SK-N-SH treated with all-trans-retinoic acid at 6 μM for 48 hours (cell line): Measurements from ENCODE around the gene ADARB2.

Experiments used
- ATAC-seq: fragments of 200-7000 bp; cut with Tn5 transposase; 3 replicates; pipeline ENCODE4 v1.9.1; 2020; ENCODE audit warnings: mild to moderate bottlenecking, moderate library complexity
- ARNTL ChIP-seq: fragments of 450-650 bp; formaldehyde crosslinking; IDR thresholded peaks from 2 replicates; pipeline ENCODE4 v1.5.0; 2020; ENCODE audit warnings: low read depth, mild to moderate bottlenecking, moderate library complexity, borderline replicate concordance
- BACH2 ChIP-seq: fragments of 250-450 bp; sonication (Bioruptor Pico); IDR thresholded peaks from 2 replicates; pipeline ENCODE4 v1.9.0; 2021; ENCODE audit warnings: mild to moderate bottlenecking, borderline replicate concordance
- CSDC2 ChIP-seq: fragments of 250-450 bp; sonication (Bioruptor Pico); IDR thresholded peaks from 2 replicates; pipeline ENCODE4 v1.5.0; 2020; ENCODE audit warnings: mild to moderate bottlenecking, moderate library complexity
- CSRNP3 ChIP-seq: fragments of 250-450 bp; sonication (Bioruptor Pico); IDR thresholded peaks from 2 replicates; pipeline ENCODE4 v1.5.1; 2021; ENCODE audit warnings: mild to moderate bottlenecking, moderate library complexity
- ESRRG ChIP-seq: fragments of 250-450 bp; sonication (Bioruptor Pico); IDR thresholded peaks from 2 replicates; pipeline ENCODE4 v1.6.1; 2021; ENCODE audit warnings: mild to moderate bottlenecking
- GLIS3 ChIP-seq: fragments of 250-450 bp; sonication (Bioruptor Pico); IDR thresholded peaks from 2 replicates; pipeline ENCODE4 v1.5.0; 2020; ENCODE audit warnings: mild to moderate bottlenecking, moderate library complexity
- PATZ1 ChIP-seq: fragments of 250-450 bp; sonication (Bioruptor Pico); IDR thresholded peaks from 2 replicates; pipeline ENCODE4 v1.8.0; 2020; ENCODE audit warnings: mild to moderate bottlenecking, moderate library complexity, borderline replicate concordance
- RARB ChIP-seq: fragments of 250-450 bp; sonication (Bioruptor Pico); IDR thresholded peaks from 2 replicates; pipeline ENCODE4 v1.8.0; 2021; ENCODE audit warnings: mild to moderate bottlenecking, moderate library complexity
- TCF4 ChIP-seq: fragments of 250-450 bp; sonication (Bioruptor Pico); IDR thresholded peaks from 2 replicates; pipeline ENCODE4 v1.8.0; 2021; ENCODE audit warnings: mild to moderate bottlenecking, moderate library complexity, borderline replicate concordance
- TOX ChIP-seq: fragments of 250-450 bp; sonication (Bioruptor Pico); IDR thresholded peaks from 2 replicates; pipeline ENCODE4 v1.8.0; 2021; ENCODE audit warnings: mild to moderate bottlenecking, moderate library complexity, borderline replicate concordance
- ZC3H10 ChIP-seq: fragments of 250-450 bp; sonication (Bioruptor Pico); IDR thresholded peaks from 2 replicates; pipeline ENCODE4 v1.5.1; 2021; ENCODE audit warnings: mild to moderate bottlenecking, moderate library complexity
- ZFP3 ChIP-seq: fragments of 250-450 bp; sonication (Bioruptor Pico); IDR thresholded peaks from 2 replicates; pipeline ENCODE4 v1.5.0; 2020; ENCODE audit warnings: mild to moderate bottlenecking, moderate library complexity
- ZNF565 ChIP-seq: fragments of 450-650 bp; formaldehyde crosslinking; conservative IDR thresholded peaks from 2 replicates; pipeline ENCODE4 v1.5.0; 2020; ENCODE audit warnings: low read depth, mild to moderate bottlenecking, moderate library complexity
- ZNF70 ChIP-seq: fragments of 450-650 bp; formaldehyde crosslinking; IDR thresholded peaks from 2 replicates; pipeline ENCODE4 v1.5.0; 2020; ENCODE audit warnings: mild to moderate bottlenecking, moderate library complexity
- ZNF8 ChIP-seq: fragments of 450-650 bp; formaldehyde crosslinking; IDR thresholded peaks from 2 replicates; pipeline ENCODE4 v1.5.0; 2020; ENCODE audit warnings: mild to moderate bottlenecking, moderate library complexity
- TF ChIP-seq, protein P1 (sequence below): fragments of 250-450 bp; sonication (Bioruptor Pico); IDR thresholded peaks from 2 replicates; pipeline ENCODE4 v1.5.0; 2020; ENCODE audit warnings: mild to moderate bottlenecking, moderate library complexity
- TF ChIP-seq, protein P2 (sequence below): fragments of 250-450 bp; sonication (Bioruptor Pico); IDR thresholded peaks from 2 replicates; pipeline ENCODE4 v1.5.1; 2020; ENCODE audit warnings: low read depth, mild to moderate bottlenecking, moderate library complexity

Gene ADARB2

DNA sequence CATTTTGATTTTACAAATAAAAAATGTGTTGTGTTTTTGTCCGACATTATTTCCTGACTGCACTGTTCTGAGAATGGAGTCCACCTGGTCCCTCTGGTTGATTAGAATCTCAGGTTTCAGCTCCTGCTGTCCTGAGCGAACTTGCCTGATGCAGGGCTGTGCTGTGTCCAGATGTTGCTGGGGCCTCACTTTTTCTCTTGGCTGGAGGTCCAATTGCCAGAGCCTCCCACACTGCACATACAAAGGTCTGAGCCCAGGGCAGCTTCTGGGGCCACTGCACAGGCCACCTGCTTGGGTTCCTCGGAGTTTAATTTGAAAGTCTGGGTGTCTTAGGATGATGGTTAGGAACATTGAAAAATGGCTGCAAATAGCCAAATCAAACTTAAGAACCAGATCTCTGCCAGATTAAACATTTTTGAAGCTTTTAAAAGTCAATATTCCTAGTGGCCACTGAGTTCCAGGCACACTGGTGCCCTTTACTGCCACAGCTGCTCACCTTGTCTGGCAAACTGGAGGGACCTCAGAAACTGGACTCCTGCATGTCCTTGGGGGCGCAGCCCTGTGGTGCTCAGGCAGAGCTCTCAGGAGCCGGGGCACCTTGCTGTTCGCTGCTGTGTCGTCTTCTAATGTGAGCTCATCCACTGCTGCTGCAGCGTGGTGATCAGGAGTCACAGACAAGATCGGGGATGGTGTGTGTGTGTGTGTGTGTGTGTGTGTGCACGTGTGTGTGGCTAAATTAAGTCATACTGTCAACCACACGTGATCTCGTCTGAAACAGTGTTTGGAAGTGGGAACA is 606.1 kb downstream of the ADARB2 start:
- TF ChIP-seq ZC3H10 (no peak), ESRRG (no peak), ARNTL (CRISPR knock-in tag) (no peak), CSDC2 (CRISPR knock-in tag) (no peak), BACH2 (CRISPR knock-in tag) (no peak), TCF4 (CRISPR knock-in tag) (no peak), CSRNP3 (CRISPR knock-in tag) (no peak), GLIS3 (CRISPR knock-in tag) (no peak), TOX (CRISPR knock-in tag) (no peak), PATZ1 (no peak), RARB (CRISPR knock-in tag) (no peak), ZNF565 (CRISPR knock-in tag) (no peak), ZFP3 (CRISPR knock-in tag) (no peak)
- TF ChIP-seq, protein P1, sequence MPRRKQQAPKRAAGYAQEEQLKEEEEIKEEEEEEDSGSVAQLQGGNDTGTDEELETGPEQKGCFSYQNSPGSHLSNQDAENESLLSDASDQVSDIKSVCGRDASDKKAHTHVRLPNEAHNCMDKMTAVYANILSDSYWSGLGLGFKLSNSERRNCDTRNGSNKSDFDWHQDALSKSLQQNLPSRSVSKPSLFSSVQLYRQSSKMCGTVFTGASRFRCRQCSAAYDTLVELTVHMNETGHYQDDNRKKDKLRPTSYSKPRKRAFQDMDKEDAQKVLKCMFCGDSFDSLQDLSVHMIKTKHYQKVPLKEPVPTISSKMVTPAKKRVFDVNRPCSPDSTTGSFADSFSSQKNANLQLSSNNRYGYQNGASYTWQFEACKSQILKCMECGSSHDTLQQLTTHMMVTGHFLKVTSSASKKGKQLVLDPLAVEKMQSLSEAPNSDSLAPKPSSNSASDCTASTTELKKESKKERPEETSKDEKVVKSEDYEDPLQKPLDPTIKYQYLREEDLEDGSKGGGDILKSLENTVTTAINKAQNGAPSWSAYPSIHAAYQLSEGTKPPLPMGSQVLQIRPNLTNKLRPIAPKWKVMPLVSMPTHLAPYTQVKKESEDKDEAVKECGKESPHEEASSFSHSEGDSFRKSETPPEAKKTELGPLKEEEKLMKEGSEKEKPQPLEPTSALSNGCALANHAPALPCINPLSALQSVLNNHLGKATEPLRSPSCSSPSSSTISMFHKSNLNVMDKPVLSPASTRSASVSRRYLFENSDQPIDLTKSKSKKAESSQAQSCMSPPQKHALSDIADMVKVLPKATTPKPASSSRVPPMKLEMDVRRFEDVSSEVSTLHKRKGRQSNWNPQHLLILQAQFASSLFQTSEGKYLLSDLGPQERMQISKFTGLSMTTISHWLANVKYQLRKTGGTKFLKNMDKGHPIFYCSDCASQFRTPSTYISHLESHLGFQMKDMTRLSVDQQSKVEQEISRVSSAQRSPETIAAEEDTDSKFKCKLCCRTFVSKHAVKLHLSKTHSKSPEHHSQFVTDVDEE: no peak
- TF ChIP-seq, protein P2, sequence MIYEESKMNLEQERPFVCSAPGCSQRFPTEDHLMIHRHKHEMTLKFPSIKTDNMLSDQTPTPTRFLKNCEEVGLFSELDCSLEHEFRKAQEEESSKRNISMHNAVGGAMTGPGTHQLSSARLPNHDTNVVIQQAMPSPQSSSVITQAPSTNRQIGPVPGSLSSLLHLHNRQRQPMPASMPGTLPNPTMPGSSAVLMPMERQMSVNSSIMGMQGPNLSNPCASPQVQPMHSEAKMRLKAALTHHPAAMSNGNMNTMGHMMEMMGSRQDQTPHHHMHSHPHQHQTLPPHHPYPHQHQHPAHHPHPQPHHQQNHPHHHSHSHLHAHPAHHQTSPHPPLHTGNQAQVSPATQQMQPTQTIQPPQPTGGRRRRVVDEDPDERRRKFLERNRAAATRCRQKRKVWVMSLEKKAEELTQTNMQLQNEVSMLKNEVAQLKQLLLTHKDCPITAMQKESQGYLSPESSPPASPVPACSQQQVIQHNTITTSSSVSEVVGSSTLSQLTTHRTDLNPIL (CRISPR knock-in tag): no peak
- ATAC-seq: no peak

DNA sequence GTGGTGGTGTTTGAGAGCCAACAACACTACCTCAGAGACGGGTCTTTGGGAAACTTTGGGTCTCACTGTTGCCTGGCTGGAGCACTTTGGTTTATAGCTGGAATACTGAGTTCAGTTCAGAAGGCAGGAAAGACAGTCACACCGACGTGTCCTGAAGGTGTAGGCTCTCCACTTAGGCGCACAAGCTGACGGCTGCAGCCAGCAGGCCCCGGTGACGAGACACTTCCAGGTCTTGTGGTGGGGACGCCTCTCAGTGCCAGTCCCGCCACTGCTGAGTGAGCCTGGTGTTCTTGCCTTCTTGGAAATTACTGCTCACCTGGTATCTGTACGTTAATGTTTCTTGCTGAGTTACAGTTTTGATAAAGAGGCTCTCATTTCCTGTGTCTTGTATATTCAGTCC is 607.1 kb downstream of the ADARB2 start:
- TF ChIP-seq CSRNP3 (CRISPR knock-in tag) (no peak), RARB (CRISPR knock-in tag) (no peak), ZNF8 (CRISPR knock-in tag) (no peak), BACH2 (CRISPR knock-in tag) (no peak), ESRRG (no peak), ARNTL (CRISPR knock-in tag) (no peak), PATZ1 (no peak), ZNF70 (CRISPR knock-in tag) (no peak)
- TF ChIP-seq, protein P2 (CRISPR knock-in tag): no peak
- no peak for ATAC-seq
